B cell (primary cell): ENCODE results near the gene EXOC4. TPM values are rescaled to one million over a fixed set of nuclear protein-coding genes. Genes with fewer than 3 reads are reported as not detected.

Experiments used
- ATAC-seq: fragments of 200-7000 bp; cut with Tn5 transposase; one replicate; pipeline ENCODE4 v1.10.0; 2021; ENCODE audit warnings: low read depth, mild to moderate bottlenecking, moderate number of reproducible peaks, moderate library complexity
- CTCF ChIA-PET: fragments of 350-600 bp; sonication (Branson Sonifier 250); formaldehyde crosslinking; loops from one replicate; lab custom pipeline; 2021; ENCODE audit warnings: antibody characterized with exemption, inconsistent platforms; lab: Charles Lee
- POLR2A ChIA-PET: fragments of 350-600 bp; sonication (Branson Sonifier 250); formaldehyde crosslinking; loops from one replicate; lab custom pipeline; 2021; ENCODE audit warnings: antibody characterized with exemption; lab: Charles Lee
- DNase-seq: peaks from one replicate; pipeline ENCODE4 v3.0.0; 2013
- H2AFZ ChIP-seq: 2 replicates; pipeline ENCODE4 v1.6.1; 2012; ENCODE audit warnings: mild to moderate bottlenecking, low read depth, low read length; ENCODE audit not compliant: insufficient read depth, poor library complexity, severe bottlenecking
- H3K27ac ChIP-seq, 2 donors: 1 replicate in 1 of 2; 2 replicates in 1 of 2; pipeline ENCODE4 v1.5.1; 2012 to 2013; ENCODE audit warnings: low read length in 2 of 2, mild to moderate bottlenecking in 2 of 2, moderate library complexity in 1 of 2
- H3K27me3 ChIP-seq, 4 experiments: fragments of 200-600 bp in 1 of 4; sonication (generic) in 1 of 4; replicated peaks in 1 of 4; 1 replicate in 2 of 4; 2 replicates in 2 of 4; pipeline versions ENCODE4 v1.6.1 to v1.7.0; 2013 to 2016; ENCODE audit warnings: low read length in 3 of 4, mild to moderate bottlenecking in 2 of 4, mixed read lengths in 1 of 4, moderate library complexity in 1 of 4; ENCODE audit not compliant: insufficient read depth in 4 of 4, control insufficient read depth in 3 of 4; ENCODE audit errors: control extremely low read depth in 1 of 4
- H3K36me3 ChIP-seq, 2 experiments: replicated peaks in 1 of 2; 1 replicate in 1 of 2; 2 replicates in 1 of 2; pipeline versions ENCODE4 v1.6.1 to v1.7.1; 2013; ENCODE audit warnings: low read length in 1 of 2; ENCODE audit not compliant: insufficient read depth in 2 of 2, control insufficient read depth in 1 of 2; ENCODE audit errors: control extremely low read depth in 1 of 2, extremely low read depth in 1 of 2
- H3K4me1 ChIP-seq, 2 donors: fragments of 200-600 bp in 1 of 2; sonication (generic) in 1 of 2; 1 replicate in 1 of 2; 2 replicates in 1 of 2; pipeline versions ENCODE4 v1.5.1 to v1.6.1; 2013 to 2017; ENCODE audit warnings: low read length in 2 of 2; ENCODE audit not compliant: control insufficient read depth in 2 of 2, insufficient read depth in 2 of 2
- H3K4me2 ChIP-seq: replicated peaks from 2 replicates; pipeline ENCODE3; 2012; ENCODE audit warnings: mild to moderate bottlenecking, low read depth, low read length; ENCODE audit not compliant: poor library complexity, severe bottlenecking
- H3K4me3 ChIP-seq, 5 experiments: fragments of 200-600 bp in 1 of 5; sonication (generic) in 1 of 5; 1 replicate in 3 of 5; 2 replicates in 2 of 5; pipeline versions ENCODE4 v1.5.1 to v1.7.0; 2011 to 2016; ENCODE audit warnings: low read length in 4 of 5, mild to moderate bottlenecking in 4 of 5, low read depth in 2 of 5, control low read depth in 1 of 5, moderate library complexity in 1 of 5; ENCODE audit not compliant: insufficient read depth in 1 of 5; ENCODE audit errors: control extremely low read depth in 1 of 5, extremely low read depth in 1 of 5
- H3K79me2 ChIP-seq: fragments of 200-600 bp; sonication (generic); one replicate; pipeline ENCODE4 v1.6.0; 2016; ENCODE audit warnings: low read length; ENCODE audit not compliant: control insufficient read depth, insufficient read depth
- H3K9ac ChIP-seq: fragments of 200-600 bp; sonication (generic); 2 replicates; pipeline ENCODE4 v1.6.1; 2017; ENCODE audit warnings: mild to moderate bottlenecking, low read length, moderate library complexity
- H3K9me3 ChIP-seq, 3 donors: one replicate each; pipeline versions ENCODE4 v1.6.1 to v1.7.1; 2013; ENCODE audit warnings: low read length in 2 of 3; ENCODE audit not compliant: control insufficient read depth in 2 of 3, insufficient read depth in 1 of 3; ENCODE audit errors: control extremely low read depth in 1 of 3
- H4K20me1 ChIP-seq: 2 replicates; pipeline ENCODE4 v1.6.0; 2012; ENCODE audit warnings: mild to moderate bottlenecking, low read length; ENCODE audit not compliant: insufficient read depth, control insufficient read depth, poor library complexity, severe bottlenecking
- H3K27ac Mint-ChIP-seq: one replicate; pipeline ENCODE4 v1.8.0; 2021; ENCODE audit warnings: mixed read lengths
- H3K27me3 Mint-ChIP-seq: one replicate; pipeline ENCODE4 v1.8.0; 2021; ENCODE audit warnings: mixed read lengths
- H3K4me1 Mint-ChIP-seq: one replicate; pipeline ENCODE4 v1.8.0; 2021; ENCODE audit warnings: mixed read lengths
- H3K4me3 Mint-ChIP-seq: one replicate; pipeline ENCODE4 v1.8.0; 2021; ENCODE audit warnings: mixed read lengths
- H3K9me3 Mint-ChIP-seq: one replicate; pipeline ENCODE4 v1.8.0; 2022; ENCODE audit warnings: mixed read lengths; ENCODE audit not compliant: insufficient read depth
- EZH2 ChIP-seq: IDR thresholded peaks from 2 replicates; pipeline ENCODE4 v1.6.1; 2012; ENCODE audit warnings: borderline replicate concordance, low read depth, mild to moderate bottlenecking, moderate library complexity, low read length; ENCODE audit not compliant: insufficient read depth, poor library complexity, severe bottlenecking
- WGBS: methylation state at CpG from one replicate; pipeline ENCODE4 v1.1.5; 2013; ENCODE audit warnings: missing lambda C conversion rate; ENCODE audit not compliant: insufficient coverage; 5-methylcytosine and 5-hydroxymethylcytosine counted together
- intact Hi-C: fragments of 100-400 bp; cut with micrococcal nuclease; formaldehyde crosslinking; loops from one replicate; pipeline ENCODE4 v1.10.0; 2022
- polyA plus RNA-seq: library from polyadenylated mRNA; depleted of rRNA; stranded (reverse); fragments of >200 nt; gene quantifications from 2 replicates; pipeline ENCODE4 v1.2.3, GENCODE V29; 2012
- total RNA-seq, 2 donors: library from RNA; stranded (reverse); fragments of 120-200 nt in 1 of 2; gene quantifications; 1 replicate in 1 of 2; 2 replicates in 1 of 2; pipeline versions ENCODE4 v1.2.3 to v1.2.4, GENCODE V29; 2013 to 2022
- TF ChIP-seq, protein P1 (sequence below): fragments of 200-600 bp; IDR thresholded peaks from one replicate; pipeline ENCODE4 v1.8.0; 2022; ENCODE audit warnings: antibody characterized with exemption, mild to moderate bottlenecking

EXOC4 gene
- total and polyA plus RNA-seq, 2 donors (not counting 1 experiment from before 2014, with no cell fraction given): 16.7 to 135 TPM

GRCh38 chr7:133753513-133753912, 500.6 kb downstream of the EXOC4 start:
- H3K27ac Mint-ChIP-seq: no peak overlapping the region
- ChIA-PET POLR2A (no interaction called here), CTCF (interaction anchor here (1.2 kb wide), 1 partner anchor 10 kb away, joined by 3 read pairs; no protein-coding TSS in a partner anchor)
- Histone ChIP-seq H3K27ac (no peak overlapping the region), H3K27me3 (no peaks in the 10 kb centered on the region), H2AFZ (no peak overlapping the region), H3K36me3 (no peaks in the 10 kb centered on the region), H3K4me1 (no peaks in the 10 kb centered on the region), H3K4me3 (no peak overlapping the region), H3K9me3 (no peaks in the 10 kb centered on the region), H3K4me2 (no peak overlapping the region), H3K79me2 (no peaks in the 10 kb centered on the region), H4K20me1 (no peaks in the 10 kb centered on the region), H3K9ac (no peak overlapping the region)
- no peaks in the 10 kb centered on the region for H3K9me3 Mint-ChIP-seq
- DNase-seq (no peak), ATAC-seq (no peak)
- WGBS: 100% methylated on average over 3 of the region's 5 CpGs
- H3K27me3 Mint-ChIP-seq: no peaks in the 10 kb centered on the region
- no peak overlapping the region for H3K4me3 Mint-ChIP-seq
- TF ChIP-seq EZH2: no peak
- TF ChIP-seq, protein P1, sequence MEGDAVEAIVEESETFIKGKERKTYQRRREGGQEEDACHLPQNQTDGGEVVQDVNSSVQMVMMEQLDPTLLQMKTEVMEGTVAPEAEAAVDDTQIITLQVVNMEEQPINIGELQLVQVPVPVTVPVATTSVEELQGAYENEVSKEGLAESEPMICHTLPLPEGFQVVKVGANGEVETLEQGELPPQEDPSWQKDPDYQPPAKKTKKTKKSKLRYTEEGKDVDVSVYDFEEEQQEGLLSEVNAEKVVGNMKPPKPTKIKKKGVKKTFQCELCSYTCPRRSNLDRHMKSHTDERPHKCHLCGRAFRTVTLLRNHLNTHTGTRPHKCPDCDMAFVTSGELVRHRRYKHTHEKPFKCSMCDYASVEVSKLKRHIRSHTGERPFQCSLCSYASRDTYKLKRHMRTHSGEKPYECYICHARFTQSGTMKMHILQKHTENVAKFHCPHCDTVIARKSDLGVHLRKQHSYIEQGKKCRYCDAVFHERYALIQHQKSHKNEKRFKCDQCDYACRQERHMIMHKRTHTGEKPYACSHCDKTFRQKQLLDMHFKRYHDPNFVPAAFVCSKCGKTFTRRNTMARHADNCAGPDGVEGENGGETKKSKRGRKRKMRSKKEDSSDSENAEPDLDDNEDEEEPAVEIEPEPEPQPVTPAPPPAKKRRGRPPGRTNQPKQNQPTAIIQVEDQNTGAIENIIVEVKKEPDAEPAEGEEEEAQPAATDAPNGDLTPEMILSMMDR: no peak
- intact Hi-C loops: no loop called here
- no peaks in the 10 kb centered on the region for H3K4me1 Mint-ChIP-seq

DNA sequence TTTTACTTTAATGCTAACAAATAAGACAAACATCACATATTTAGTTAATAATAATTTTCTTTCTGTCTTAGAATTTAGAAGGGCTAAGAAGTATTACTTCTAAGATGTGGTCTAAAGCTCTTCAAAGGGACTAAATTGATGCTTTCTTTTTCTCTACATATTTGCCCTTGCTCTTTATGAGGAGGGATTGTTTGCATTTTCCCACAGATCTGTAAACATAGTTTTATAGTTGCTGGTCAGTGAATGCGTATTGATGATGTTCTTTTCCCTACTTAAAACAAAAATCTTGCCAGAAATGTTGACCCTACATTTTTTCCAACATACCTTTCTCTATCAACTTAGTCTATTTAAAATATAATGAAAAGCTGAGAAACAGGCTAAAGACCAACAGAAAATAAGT, 501.8 kb downstream of the EXOC4 start:
- WGBS: no CpG with 5 or more reads among the region's 1 CpG
- POLR2A ChIA-PET: no interaction called here
- intact Hi-C loops: no loop called here

More for the DNA sequence above, 501.8 kb downstream of the EXOC4 start:
- Histone ChIP-seq H3K4me1 (no peaks in the 10 kb centered on the region), H3K4me2 (no peak overlapping the region), H3K27ac (no peak overlapping the region), H3K4me3 (no peak overlapping the region), H2AFZ (no peak overlapping the region), H3K9me3 (no peaks in the 10 kb centered on the region), H3K79me2 (no peaks in the 10 kb centered on the region), H3K27me3 (no peaks in the 10 kb centered on the region), H3K36me3 (no peaks in the 10 kb centered on the region), H3K9ac (no peak overlapping the region), H4K20me1 (no peaks in the 10 kb centered on the region)
- Mint-ChIP-seq H3K27me3 (no peaks in the 10 kb centered on the region), H3K4me3 (no peak overlapping the region), H3K27ac (no peak overlapping the region), H3K9me3 (no peaks in the 10 kb centered on the region), H3K4me1 (no peaks in the 10 kb centered on the region)
- no peak for ATAC-seq
- CTCF ChIA-PET: no interaction called here
- DNase-seq: no peak
- TF ChIP-seq EZH2: no peak
- TF ChIP-seq, protein P1: no peak
